Occipital lobe (tissue), 2 donors: Measurements from ENCODE around the gene PCDH19. TPM values are rescaled to one million over a fixed set of nuclear protein-coding genes. Genes with fewer than 3 reads are reported as not detected.

Experiments
- DNase-seq: peaks from one replicate; lab custom pipeline; 2025; lab: John Stamatoyannopoulos, UW
- total RNA-seq: library from RNA; depleted of rRNA; stranded (reverse); fragments of >200 nt; gene quantifications from one replicate; pipeline ENCODE4 v1.2.3, GENCODE V29; 2014

Gene PCDH19
- total RNA-seq, 1 donor from 2014 or later, result 25.7 TPM

DNA sequence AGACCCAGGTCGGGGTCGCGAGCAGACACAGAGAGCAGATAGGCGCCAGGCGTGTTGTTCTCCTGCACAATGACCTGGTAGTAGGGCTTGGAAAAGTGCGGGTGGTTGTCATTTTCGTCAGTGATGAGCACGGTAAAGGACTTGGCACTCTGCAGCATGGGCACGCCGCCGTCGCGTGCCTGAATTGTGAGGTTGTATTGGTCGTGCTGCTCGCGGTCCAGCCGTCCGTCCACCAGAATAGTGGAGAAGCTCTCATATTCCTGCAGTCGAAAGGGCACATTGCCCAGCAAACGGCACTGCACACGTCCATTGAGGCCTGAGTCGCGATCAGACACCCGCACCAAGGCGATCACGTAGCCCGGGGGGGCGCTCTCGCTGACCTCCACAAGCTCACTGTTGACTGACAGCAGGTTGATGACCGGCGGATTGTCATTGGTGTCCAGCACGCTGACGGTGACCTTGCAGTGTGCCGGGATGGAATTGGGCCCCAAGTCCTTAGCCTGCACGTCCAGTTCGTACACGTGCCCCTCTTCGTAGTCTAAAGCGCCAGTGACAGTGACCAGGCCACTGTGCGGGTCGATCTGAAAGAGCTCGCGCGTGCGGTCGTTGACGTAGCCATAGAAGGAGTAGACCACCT, 2.8 kb downstream of the PCDH19 start:
- no peak for DNase-seq

DNA sequence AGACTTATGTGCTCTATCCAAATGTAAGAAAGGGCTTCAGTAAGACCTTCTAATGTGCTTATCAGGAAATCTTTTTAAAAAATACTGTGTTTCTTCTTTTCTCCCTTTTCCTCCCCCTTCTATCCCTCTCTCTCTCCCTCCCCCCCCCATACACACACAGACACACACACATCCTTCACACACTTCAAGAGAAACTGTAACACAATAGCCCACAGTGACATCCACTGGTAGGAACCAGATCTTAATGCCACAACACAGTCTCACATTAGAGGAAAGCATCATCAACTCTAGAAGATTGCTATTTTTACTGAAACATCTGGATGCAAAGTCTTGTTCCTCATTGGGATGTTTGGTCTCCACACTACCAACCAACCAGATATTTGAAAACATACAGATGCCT, 4.6 kb downstream of the PCDH19 start:
- no peak for DNase-seq

DNA sequence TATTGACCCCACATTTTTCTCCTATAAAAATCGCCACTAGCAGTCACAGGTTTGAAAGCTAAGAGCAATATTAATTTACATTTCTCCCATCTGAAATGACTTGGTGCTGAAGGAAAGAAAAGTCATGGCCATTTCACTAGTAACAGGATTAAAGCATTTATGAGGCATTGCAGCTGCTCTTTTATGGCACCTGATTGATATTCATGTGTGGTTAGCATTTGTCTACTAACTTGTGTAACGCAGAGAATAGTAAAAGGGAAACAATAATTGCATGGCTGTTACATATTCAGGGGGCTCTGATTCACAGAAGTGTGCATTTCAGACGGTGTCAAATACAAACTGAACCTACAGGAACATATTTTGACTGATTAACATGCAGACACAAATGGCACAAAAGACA, 5.2 kb downstream of the PCDH19 start:
- no peak for DNase-seq

DNA sequence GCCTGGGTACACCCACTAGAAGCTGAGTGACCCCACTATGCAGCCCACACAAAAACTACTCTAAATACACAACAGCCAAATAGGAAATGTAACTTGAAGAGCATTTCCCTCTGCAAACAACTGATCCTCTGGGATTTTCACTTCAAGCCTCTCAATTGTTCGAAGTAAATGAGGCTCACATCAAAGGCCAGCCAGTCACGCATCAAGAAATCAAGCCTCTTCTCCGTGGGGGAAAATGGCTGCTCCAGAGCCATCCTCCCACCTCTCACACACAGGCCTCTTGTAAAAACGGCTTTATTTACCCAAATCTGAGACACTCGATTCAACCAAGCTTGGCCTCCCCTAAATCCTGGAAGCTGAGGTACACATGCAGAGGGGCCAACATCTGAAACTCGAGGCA, 14.3 kb downstream of the PCDH19 start:
- no peak for DNase-seq

DNA sequence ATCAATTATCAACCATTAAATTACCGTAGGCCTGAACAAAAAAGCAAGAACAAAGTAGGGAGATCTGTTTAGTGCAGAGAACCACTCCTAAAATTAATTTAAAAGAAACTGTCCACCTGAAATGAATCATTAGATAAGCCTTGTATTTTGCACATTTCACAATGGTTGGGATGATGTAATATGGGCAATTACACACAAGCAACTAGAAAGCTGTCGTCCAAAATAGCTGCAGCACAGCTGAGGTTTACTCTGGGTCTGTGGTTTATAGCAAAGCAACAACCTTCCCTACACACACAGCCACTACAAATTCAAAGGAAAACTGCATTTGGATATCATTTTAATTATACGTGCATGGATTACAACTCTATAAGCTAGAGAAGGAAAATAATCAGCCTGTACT, 28.5 kb downstream of the PCDH19 start:
- no peak for DNase-seq

DNA sequence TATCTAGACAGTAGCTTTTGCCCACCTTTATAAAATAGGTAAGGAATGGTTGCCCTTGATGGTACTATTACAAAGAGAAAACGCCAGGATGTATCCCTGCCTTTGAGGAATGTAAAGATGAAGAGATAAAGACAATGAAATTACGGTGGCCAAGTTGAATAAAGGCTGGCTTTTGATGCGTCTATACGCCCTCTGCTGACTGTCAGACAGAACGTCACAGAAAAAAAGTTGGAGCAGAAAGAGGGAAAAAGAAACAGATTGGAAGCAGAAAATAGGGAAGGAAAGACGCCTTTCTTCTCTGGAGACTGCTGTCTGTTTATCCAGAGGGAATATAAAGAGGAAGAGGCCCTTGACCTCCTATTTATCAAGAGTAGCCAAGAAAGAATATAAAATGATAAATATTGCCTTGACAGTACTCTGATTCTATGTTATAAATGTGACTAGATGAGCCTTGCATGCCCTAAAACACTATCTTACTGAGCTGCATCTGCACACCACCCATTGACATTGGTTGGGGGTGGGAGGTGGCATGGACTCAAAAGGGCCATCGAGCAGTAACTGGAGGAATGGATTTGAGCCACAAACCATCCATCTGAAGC, 30.6 kb downstream of the PCDH19 start:
- no peak for DNase-seq

DNA sequence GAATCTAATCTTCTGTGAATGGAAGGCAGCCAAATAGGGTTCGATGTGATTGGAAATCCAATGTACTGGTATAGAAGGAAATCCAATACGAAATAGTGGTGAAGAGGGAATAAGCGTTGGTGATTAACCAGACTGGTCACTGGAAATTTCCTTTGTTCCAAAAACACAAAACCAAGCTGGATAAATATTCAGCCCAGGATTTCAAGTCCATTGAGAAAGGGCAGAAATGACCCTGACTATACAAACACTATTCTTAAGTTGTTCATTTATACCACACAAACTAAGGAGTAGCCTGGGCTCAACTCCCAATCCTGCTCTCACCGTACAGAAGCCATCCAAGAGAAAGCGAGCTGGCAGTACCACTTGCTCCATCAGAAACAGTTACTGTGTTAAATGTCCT, 32.2 kb downstream of the PCDH19 start:
- no peak for DNase-seq

DNA sequence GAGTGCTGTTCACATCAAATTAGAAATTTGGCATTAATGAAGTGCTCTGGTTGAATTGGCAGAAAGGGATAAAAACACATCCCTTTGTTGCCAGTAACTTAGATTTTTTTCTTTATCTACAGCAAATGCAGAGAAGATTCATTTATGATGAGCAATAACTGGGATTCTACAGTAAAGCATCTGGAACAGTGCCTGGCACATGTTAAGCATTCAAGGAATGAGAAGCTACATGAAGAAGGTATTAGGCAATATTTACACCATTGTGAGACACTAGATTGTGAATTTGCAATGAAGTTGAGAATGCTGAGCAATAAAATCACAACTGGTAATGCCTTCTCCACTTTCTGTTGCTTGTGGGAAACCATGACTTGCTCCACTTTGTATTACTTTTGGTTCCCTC, 33.5 kb downstream of the PCDH19 start:
- DNase-seq, result no peak

DNA sequence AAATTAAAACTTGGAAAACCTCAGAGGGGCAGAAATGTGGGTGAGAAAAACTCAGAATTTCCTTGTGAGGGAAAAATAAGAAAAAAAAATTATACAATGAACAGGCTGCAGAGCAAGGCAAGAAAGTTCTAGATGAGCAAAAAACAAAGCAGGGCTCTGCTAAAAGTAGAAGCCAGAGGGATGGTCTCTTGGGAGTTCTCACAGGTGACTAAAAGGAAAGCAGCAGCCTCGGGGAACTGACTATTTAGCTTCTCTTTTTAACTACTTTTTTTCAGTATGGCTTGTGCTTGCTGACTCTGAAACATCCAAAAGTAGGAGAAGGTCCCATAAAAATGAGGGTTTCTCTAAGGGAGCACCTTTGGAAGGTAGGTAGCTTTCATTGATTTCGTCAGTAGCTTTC, 36.4 kb downstream of the PCDH19 start:
- no peak for DNase-seq

DNA sequence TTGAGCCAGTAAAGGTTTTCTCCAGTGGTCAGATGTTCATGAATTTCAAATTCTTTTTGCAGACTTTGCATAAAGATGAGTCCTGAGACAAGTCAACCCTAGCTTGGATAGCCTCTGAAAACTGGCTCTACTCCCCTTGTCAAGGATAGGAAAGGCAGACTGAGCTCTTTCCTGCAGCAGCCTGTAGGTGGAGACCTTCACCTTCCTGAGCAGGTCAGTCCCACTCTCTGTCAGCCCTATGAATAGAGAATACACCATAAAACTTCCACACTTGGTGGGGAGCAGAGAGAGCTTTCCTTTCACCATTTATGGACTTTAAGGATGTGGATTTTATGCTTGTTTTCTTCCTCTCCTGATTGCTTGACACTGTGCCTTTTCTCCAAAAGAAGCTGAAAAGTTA, 41.9 kb downstream of the PCDH19 start:
- no peak for DNase-seq

DNA sequence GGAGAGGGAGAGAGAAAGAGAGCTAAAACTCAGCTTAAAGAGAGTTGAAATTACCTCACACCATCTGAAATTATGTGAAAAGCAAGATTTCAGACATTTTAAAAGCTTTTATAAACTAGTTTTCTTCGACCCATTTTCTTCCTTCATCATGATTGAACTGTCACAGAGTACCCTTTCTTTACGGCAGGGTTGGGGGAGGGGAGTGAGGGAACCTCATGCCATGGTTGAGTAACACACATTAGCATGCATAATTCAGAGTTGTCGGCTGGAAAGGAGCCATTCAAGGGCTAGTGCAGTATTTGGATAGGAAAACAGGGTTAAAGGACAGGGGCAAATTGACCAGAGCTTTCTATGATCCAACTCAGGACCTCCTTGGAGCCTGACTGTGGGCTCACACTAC, 46.2 kb downstream of the PCDH19 start:
- DNase-seq, result no peak

DNA sequence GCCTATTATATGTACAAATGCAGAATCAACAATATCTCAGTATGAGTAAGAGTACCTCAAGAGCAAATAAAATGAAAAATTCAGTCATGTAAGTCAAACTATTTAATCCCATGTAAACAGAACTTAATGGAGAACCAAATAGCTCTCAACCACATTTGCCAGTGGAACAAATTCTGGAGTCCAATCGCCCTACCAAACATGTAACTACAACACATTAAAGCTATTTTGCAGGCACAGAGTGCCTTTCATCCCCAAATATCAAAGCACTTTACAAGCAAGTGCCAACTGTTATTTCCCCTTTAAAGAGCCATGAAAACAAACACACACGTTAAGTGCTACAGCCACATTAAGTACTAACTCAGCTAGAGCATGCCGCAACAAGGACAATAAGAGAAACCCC, 51.3 kb downstream of the PCDH19 start:
- DNase-seq, result no peak

DNA sequence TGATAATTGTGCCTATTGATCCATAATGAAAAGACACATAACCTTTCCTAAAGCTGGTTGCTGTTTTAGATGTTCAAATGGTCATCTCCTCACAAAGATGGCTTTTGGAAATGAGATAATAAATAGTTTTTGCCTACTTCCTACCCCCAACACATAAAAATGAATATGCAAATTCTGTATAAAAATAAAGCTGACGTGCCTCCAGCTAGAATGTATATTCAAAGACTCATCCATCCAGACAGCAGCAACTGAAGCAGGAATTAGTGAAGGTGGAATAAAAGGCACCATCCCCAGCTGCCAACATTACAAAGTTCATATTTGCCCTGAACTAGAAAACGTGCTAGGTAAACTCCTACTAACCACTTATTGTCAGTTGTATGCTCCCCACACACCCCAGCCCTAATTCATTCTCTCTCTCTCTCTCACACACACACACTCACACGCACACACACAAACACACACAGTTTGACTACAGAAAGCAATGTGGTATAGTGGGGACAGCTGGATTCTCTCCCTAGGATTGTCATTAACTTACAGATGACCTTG, 53.6 kb downstream of the PCDH19 start:
- no peak for DNase-seq

DNA sequence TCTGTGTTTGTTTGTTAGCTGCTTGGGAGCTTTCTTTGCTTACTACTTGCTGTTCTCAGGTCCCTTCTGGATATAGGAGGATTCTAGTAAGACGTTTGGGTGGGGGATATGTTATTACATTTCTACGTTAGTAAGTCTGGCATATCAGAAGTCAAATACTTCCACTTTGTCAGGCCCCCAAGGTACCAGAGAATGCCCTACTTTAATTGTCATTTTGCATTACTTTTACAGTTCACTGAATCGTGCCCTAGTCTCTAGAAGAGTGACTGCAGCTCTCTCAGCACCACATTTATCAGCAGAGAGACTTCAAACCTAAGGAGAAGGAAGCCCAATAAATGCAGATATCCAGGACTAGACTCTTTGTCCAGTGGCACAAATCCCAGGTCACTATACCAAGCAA, 54.4 kb downstream of the PCDH19 start:
- DNase-seq, result no peak

DNA sequence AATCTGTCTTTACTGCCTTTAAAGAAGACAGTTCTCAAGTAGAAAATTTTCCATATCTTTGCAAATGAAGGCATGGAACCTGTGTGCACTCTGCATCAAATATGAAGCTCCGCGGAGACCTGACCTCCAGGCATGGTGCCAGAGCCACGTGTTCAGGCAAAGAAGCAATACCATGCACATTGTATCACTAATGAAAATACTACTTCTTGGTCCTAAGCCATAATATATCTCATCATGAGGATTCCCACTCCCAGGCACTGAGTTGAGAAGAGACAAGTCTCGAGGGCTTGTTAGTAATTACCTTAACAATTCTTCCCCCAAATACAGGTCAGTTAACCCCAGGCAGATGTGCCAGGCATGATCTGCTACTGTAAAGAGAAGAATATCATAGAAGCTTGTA, 56.7 kb downstream of the PCDH19 start:
- no peak for DNase-seq

DNA sequence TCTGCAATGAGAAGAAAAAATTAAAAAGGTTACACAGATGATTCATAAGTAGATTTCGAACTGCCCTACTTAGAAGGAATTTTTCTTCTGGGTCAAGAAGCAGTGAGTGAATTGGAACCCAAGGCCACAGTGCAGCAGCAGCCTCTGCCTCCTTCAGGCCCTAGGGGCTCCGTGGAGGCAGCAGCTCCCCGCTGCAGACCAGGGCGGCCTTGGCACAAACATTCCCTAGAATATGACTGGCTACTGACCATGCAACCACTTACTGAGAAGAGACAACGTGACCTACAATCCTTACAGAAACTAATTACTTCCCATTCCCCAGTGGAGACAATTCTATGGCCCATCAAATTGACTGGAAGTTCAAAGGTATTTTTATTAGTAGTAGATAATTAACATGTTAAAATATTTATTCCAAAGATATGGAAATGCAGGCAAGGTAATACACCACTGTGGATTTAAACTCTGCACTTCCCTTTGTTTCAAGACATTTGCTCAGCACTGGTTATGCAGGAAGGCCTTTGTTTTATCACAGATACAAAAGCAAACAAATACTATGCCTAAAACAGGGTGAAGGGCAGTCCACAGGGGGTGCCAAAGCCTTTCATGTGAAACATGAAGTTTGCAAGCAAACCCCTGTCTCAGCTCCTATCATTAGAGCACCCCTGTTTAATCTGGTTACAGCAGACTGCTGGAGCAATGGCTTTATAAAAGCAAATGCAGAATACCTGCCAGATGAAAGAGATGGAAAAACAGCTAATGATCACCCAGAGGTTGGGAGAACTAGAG, 59.2 kb downstream of the PCDH19 start:
- DNase-seq, result no peak

DNA sequence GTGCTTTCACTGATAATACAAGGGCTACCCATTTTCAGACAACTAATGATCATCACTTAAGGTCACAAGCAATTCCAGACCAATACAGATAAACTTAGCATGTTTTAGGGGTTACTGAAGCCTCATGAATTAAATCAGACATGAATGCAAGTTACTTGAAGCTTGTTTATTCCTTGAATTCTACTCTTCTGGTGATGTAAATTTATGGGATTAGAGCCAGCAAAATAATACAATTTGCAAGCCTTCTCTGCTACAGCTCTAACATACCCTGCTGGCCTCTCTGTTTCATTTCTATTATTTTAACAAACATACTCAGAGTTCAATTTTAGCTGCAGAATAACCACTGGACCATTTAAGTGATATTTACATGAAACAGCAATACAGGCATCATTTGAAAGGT, 60.7 kb downstream of the PCDH19 start:
- DNase-seq, result no peak

DNA sequence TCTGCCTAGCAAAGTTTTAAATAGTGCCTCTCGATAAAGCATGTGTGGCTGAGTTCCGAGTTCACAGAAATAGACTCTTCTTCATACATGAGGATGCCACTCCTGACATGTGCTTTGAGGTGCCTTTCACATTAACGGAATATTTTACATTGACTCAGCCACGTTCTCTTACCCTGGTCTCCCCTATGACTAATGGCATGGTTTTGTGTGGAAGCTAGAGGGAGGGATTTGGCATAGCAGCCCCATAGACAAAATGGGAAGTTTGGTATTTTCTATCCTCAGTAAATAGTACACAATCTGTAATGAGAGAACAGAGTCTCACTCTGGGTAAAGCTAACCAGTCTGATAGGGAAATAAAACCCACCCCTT, 68.9 kb downstream of the PCDH19 start:
- no peak for DNase-seq

DNA sequence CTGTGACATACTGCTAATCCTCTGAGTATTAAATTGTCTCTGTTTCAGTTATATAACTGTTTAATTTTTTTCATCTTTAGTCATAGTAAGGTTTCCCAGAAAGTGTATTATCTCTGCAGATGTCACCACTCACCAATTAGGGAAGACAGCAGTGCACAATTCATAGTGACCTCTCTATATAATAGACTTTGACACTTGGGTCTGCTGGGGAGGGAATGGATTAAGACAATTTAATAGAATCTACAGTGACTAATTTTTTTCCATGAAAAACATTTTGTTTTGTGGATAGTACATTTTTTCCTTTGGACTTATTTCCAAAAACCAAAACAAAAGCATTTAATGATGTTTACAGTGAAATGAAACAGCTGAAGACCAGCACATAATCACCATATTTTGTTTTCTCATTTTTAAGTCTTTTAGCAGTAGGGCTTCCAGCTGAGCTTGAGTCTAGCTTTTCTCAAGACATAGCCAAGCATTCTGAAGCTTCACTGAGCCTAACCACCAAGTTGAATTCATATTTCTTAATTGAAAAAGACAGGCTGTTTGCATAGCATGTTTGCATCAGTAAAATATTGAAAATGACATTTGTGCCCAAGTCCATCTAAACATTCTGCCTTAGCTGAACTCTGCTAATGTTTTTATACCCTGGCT, 69.5 kb downstream of the PCDH19 start:
- DNase-seq, result no peak

DNA sequence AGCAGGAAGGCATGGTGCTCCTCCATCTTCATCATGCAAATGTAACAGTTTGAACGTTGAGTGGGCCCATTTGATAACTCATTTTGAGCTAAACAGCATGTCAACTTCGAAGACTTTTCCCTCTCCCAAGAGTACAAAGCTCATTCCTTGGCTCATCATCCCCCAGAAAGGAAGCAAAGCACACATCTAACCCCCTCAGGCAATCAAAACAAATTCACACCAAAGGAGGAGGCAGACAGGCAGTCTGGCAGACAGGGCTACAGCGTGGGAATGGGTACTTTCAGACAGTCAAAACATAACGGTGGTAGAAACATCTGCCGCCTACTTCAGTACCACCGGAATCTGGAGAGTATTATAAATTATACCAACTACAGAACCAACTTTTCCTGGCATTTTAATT, 81.7 kb downstream of the PCDH19 start:
- DNase-seq, result no peak

DNA sequence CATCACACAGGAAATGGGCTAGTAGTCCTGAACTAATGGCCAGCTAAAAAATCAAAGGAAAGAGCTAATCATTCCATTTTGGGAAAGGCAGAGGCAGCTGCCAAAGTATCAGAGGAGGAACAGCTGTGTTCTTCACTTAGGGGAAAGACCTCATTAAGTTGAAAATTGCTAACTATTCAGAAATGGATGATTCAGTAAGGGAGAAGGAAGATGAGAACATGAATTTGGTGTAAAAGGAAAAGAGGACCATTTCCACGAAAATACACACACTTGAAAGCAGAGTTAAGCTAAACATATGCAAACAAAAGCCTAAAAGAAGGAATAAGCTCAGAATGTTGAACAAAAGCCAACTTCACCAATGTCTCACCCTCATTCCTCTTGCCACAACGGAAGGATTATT, 90.4 kb downstream of the PCDH19 start:
- no peak for DNase-seq

DNA sequence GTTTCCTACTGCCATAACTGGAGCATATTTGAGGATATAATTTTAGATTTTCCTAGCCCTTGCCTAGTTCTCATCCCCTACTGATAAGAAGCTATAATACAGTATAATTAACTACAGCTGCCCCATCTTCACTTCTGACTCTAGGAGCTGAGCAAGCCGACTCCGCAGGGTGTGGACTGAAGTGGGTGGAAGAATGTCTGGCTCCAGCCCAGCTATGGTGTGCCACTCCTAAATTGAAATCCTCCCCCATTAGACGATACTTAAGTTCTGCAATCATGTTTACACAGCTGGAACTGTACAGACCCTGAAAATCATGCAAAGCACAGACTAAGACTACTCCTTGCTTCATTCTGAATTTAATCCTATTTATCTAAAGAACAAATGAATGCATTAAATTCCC, 93.1 kb downstream of the PCDH19 start:
- no peak for DNase-seq
